HEK293 (cell line): ENCODE results near the gene CDKAL1.

Source experiments
- CTCF ChIA-PET: fragments of 350-600 bp; formaldehyde crosslinking; extraction: SDS; loops from one replicate; lab custom pipeline; 2021; ENCODE audit warnings: antibody characterized with exemption; lab: Yijun Ruan, JAX
- POLR2A ChIA-PET: fragments of 300-600 bp; formaldehyde crosslinking; extraction: SDS; loops from one replicate; lab custom pipeline; 2020; ENCODE audit warnings: antibody characterized with exemption, inconsistent platforms; lab: Yijun Ruan, JAX
- H3K27ac ChIP-seq: fragments of 200-500 bp; sonication (Bioruptor generic); 2 replicates; pipeline ENCODE4 v1.5.1; 2014; ENCODE audit warnings: low read depth, low read length, control low read depth, inconsistent platforms; ENCODE audit errors: extremely low read depth
- H3K36me3 ChIP-seq, 2 experiments: fragments of 200-500 bp in 1 of 2; sonication (Bioruptor generic) in 1 of 2; 1 replicate in 1 of 2; 2 replicates in 1 of 2; pipeline ENCODE4 v1.5.1; 2014 to 2017; ENCODE audit warnings: inconsistent platforms in 2 of 2, low read length in 2 of 2; ENCODE audit not compliant: control insufficient read depth in 2 of 2, insufficient read depth in 1 of 2
- H3K4me1 ChIP-seq: fragments of 200-500 bp; sonication (Bioruptor generic); 2 replicates; pipeline ENCODE4 v1.5.1; 2014; ENCODE audit warnings: mild to moderate bottlenecking, low read length, inconsistent platforms; ENCODE audit not compliant: control insufficient read depth, insufficient read depth
- H3K4me3 ChIP-seq: 2 replicates; pipeline ENCODE4 v1.5.1; 2011; ENCODE audit warnings: low read depth, mild to moderate bottlenecking, control low read depth, low read length, moderate library complexity
- H3K9me3 ChIP-seq: fragments of 200-500 bp; sonication (Bioruptor generic); 2 replicates; pipeline ENCODE4 v1.5.1; 2014; ENCODE audit warnings: low read depth, low read length, inconsistent platforms; ENCODE audit not compliant: control insufficient read depth, insufficient read depth
- BCL6B ChIP-seq: fragments of 450-650 bp; formaldehyde crosslinking; IDR thresholded peaks from 2 replicates; pipeline ENCODE4 v1.5.1; 2017; ENCODE audit warnings: missing biosample characterization, missing genetic modification characterization
- ELK4 ChIP-seq: IDR thresholded peaks from 2 replicates; pipeline ENCODE4 v1.6.1; 2011; ENCODE audit warnings: mild to moderate bottlenecking, low read depth, low read length, borderline replicate concordance
- GFI1B ChIP-seq: fragments of 450-650 bp; formaldehyde crosslinking; IDR thresholded peaks from 2 replicates; pipeline ENCODE4 v1.5.1; 2016; ENCODE audit warnings: missing biosample characterization, missing genetic modification characterization
- KLF8 ChIP-seq: fragments of 450-650 bp; formaldehyde crosslinking; IDR thresholded peaks from 2 replicates; pipeline ENCODE4 v1.5.1; 2016; ENCODE audit warnings: missing biosample characterization, missing genetic modification characterization
- SCRT1 ChIP-seq: fragments of 450-650 bp; formaldehyde crosslinking; IDR thresholded peaks from 2 replicates; pipeline ENCODE4 v1.5.1; 2016; ENCODE audit warnings: missing biosample characterization, missing genetic modification characterization, borderline replicate concordance
- TRIM28 ChIP-seq: IDR thresholded peaks from 2 replicates; pipeline ENCODE4 v1.6.1; 2011; ENCODE audit warnings: low read length, control low read depth, borderline replicate concordance
- ZNF10 ChIP-seq: fragments of 450-650 bp; formaldehyde crosslinking; IDR thresholded peaks from 2 replicates; pipeline ENCODE4 v1.5.1; 2017; ENCODE audit warnings: missing biosample characterization, missing genetic modification characterization
- ZNF155 ChIP-seq: fragments of 450-650 bp; formaldehyde crosslinking; IDR thresholded peaks from 2 replicates; pipeline ENCODE4 v1.5.1; 2016; ENCODE audit warnings: missing biosample characterization, missing genetic modification characterization
- ZNF214 ChIP-seq: fragments of 450-650 bp; formaldehyde crosslinking; IDR thresholded peaks from 2 replicates; pipeline ENCODE4 v1.5.1; 2017; ENCODE audit warnings: missing biosample characterization, mild to moderate bottlenecking, missing genetic modification characterization, borderline replicate concordance
- ZNF274 ChIP-seq, 2 experiments: fragments of 200-500 bp in 1 of 2; fragments of 450-650 bp in 1 of 2; sonication (Bioruptor generic) in 1 of 2; formaldehyde crosslinking in 1 of 2; IDR thresholded peaks; 2 replicates each; pipeline versions ENCODE4 v1.5.1 to v1.6.1; 2014 to 2016; ENCODE audit warnings: borderline replicate concordance in 1 of 2, inconsistent platforms in 1 of 2, low read length in 1 of 2, missing biosample characterization in 1 of 2, missing genetic modification characterization in 1 of 2
- ZNF341 ChIP-seq: fragments of 450-650 bp; formaldehyde crosslinking; IDR thresholded peaks from 2 replicates; pipeline ENCODE4; 2016; ENCODE audit warnings: low read depth, missing biosample characterization, missing genetic modification characterization
- ZNF366 ChIP-seq: fragments of 450-650 bp; formaldehyde crosslinking; conservative IDR thresholded peaks from 2 replicates; pipeline ENCODE4 v1.5.1; 2016; ENCODE audit warnings: missing biosample characterization, missing genetic modification characterization
- ZNF473 ChIP-seq: fragments of 450-650 bp; formaldehyde crosslinking; IDR thresholded peaks from 2 replicates; pipeline ENCODE4 v1.5.1; 2017; ENCODE audit warnings: missing biosample characterization, missing genetic modification characterization
- ZNF48 ChIP-seq: fragments of 450-650 bp; formaldehyde crosslinking; IDR thresholded peaks from 2 replicates; pipeline ENCODE4 v1.5.1; 2016; ENCODE audit warnings: missing biosample characterization, missing genetic modification characterization
- ZNF514 ChIP-seq: fragments of 450-650 bp; formaldehyde crosslinking; IDR thresholded peaks from 2 replicates; pipeline ENCODE4 v1.5.1; 2016; ENCODE audit warnings: missing biosample characterization, missing genetic modification characterization
- ZNF558 ChIP-seq: fragments of 450-650 bp; formaldehyde crosslinking; IDR thresholded peaks from 2 replicates; pipeline ENCODE4 v1.5.1; 2016; ENCODE audit warnings: missing biosample characterization, missing genetic modification characterization
- ZNF600 ChIP-seq: fragments of 450-650 bp; formaldehyde crosslinking; IDR thresholded peaks from 2 replicates; pipeline ENCODE4 v1.5.1; 2016; ENCODE audit warnings: missing biosample characterization, missing genetic modification characterization
- ZNF639 ChIP-seq: fragments of 450-650 bp; formaldehyde crosslinking; IDR thresholded peaks from 2 replicates; pipeline ENCODE4 v1.5.1; 2016; ENCODE audit warnings: missing biosample characterization, missing genetic modification characterization
- ZNF677 ChIP-seq: fragments of 450-650 bp; IDR thresholded peaks from 2 replicates; pipeline ENCODE4 v1.5.0; 2018; ENCODE audit warnings: missing biosample characterization, mild to moderate bottlenecking, missing genetic modification characterization, moderate library complexity
- ZNF777 ChIP-seq: fragments of 450-650 bp; formaldehyde crosslinking; IDR thresholded peaks from 2 replicates; pipeline ENCODE4 v1.5.1; 2017; ENCODE audit warnings: missing biosample characterization, missing genetic modification characterization, borderline replicate concordance
- ZNF791 ChIP-seq: fragments of 450-650 bp; formaldehyde crosslinking; IDR thresholded peaks from 2 replicates; pipeline ENCODE4 v1.5.1; 2016; ENCODE audit warnings: missing biosample characterization, missing genetic modification characterization
- TF ChIP-seq, protein P1 (sequence below): fragments of 450-650 bp; formaldehyde crosslinking; IDR thresholded peaks from 2 replicates; pipeline ENCODE4 v1.5.1; 2017; ENCODE audit warnings: missing biosample characterization, missing genetic modification characterization
- TF ChIP-seq, protein P2 (sequence below): fragments of 450-650 bp; formaldehyde crosslinking; IDR thresholded peaks from 2 replicates; pipeline ENCODE4 v1.5.0; 2017; ENCODE audit warnings: missing biosample characterization, missing genetic modification characterization, borderline replicate concordance

Gene CDKAL1

DNA sequence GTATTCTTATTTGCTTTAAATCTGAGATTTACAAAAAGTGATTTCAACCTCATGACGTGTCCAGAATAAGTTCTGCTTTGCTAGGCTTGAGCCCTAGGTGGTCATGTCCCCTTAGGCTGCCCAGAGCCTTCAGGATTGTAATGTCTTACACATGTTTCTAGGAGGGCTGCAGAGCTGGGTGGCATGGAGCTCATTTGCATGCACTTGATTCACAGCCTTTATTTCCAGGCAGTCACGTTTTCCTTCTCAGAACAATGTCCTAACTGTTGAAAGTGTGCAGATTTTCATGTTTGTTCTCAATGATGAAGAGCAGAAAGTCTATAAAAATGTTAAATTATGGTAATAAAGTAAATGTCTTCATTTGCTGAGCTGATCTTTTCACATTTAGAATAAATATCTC is 610.7 kb downstream of the CDKAL1 start (continued):
- TF ChIP-seq ZNF274 (IDR thresholded peaks at IDR 0.05; ENCODE audit: low read length) (no peak), ZNF274 (tag by site-specific recombination; IDR thresholded peaks at IDR 0.05; ENCODE audit: borderline replicate concordance) (no peak)

DNA sequence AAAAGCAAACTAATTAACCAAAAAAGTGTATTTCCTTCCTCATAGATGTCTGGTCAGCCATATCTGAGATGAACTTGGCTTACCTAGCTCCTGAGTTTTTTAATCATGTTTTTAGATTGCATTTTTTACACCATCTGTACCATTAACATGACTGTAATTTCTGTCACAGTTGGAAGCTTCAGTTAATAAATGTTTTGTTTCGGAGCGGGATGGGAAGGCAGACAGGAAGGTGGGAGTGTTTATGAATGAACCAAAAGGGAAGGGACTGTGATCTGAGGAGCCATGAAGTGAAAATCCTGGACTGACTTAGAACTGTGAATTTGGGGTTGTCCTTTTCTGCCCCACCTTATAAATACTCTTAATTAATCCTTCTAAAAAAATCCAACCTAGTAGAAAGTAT is 613.7 kb downstream of the CDKAL1 start:
- ChIA-PET POLR2A (no interaction called here), CTCF (interaction anchor here (0.6 to 1.2 kb wide), 2 partner anchors 12 to 17 kb away, joined by 3 read pairs; no protein-coding TSS in a partner anchor)
- H3K36me3 ChIP-seq, result no peaks in the 10 kb centered on the region
- no peaks in the 10 kb centered on the region for H3K9me3 ChIP-seq
- no peak overlapping the region for H3K27ac ChIP-seq
- no peak overlapping the region for H3K4me3 ChIP-seq
- TF ChIP-seq ZNF48 (tag by site-specific recombination) (no peak), ZNF10 (tag by site-specific recombination) (no peak), ZNF274 (IDR thresholded peaks at IDR 0.05; ENCODE audit: low read length) (no peak), ZNF274 (tag by site-specific recombination; IDR thresholded peaks at IDR 0.05; ENCODE audit: borderline replicate concordance) (no peak), ZNF600 (no peak), ZNF341 (tag by site-specific recombination) (no peak), ZNF155 (tag by site-specific recombination) (no peak), ZNF558 (tag by site-specific recombination) (no peak), TRIM28 (no peak), ZNF473 (tag by site-specific recombination) (no peak), ZNF777 (no peak), ZNF366 (tag by site-specific recombination) (no peak), SCRT1 (no peak), ZNF514 (tag by site-specific recombination) (no peak), ZNF639 (no peak), BCL6B (tag by site-specific recombination) (no peak)
- TF ChIP-seq, protein P1, sequence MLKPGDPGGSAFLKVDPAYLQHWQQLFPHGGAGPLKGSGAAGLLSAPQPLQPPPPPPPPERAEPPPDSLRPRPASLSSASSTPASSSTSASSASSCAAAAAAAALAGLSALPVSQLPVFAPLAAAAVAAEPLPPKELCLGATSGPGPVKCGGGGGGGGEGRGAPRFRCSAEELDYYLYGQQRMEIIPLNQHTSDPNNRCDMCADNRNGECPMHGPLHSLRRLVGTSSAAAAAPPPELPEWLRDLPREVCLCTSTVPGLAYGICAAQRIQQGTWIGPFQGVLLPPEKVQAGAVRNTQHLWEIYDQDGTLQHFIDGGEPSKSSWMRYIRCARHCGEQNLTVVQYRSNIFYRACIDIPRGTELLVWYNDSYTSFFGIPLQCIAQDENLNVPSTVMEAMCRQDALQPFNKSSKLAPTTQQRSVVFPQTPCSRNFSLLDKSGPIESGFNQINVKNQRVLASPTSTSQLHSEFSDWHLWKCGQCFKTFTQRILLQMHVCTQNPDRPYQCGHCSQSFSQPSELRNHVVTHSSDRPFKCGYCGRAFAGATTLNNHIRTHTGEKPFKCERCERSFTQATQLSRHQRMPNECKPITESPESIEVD, result no peak
- TF ChIP-seq, protein P2, sequence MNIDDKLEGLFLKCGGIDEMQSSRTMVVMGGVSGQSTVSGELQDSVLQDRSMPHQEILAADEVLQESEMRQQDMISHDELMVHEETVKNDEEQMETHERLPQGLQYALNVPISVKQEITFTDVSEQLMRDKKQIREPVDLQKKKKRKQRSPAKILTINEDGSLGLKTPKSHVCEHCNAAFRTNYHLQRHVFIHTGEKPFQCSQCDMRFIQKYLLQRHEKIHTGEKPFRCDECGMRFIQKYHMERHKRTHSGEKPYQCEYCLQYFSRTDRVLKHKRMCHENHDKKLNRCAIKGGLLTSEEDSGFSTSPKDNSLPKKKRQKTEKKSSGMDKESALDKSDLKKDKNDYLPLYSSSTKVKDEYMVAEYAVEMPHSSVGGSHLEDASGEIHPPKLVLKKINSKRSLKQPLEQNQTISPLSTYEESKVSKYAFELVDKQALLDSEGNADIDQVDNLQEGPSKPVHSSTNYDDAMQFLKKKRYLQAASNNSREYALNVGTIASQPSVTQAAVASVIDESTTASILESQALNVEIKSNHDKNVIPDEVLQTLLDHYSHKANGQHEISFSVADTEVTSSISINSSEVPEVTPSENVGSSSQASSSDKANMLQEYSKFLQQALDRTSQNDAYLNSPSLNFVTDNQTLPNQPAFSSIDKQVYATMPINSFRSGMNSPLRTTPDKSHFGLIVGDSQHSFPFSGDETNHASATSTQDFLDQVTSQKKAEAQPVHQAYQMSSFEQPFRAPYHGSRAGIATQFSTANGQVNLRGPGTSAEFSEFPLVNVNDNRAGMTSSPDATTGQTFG (tag by site-specific recombination), result no peak
- H3K4me1 ChIP-seq, result peaks cover 8% of the 10 kb centered on the region; the same call in 1 of the 2 replicates

DNA sequence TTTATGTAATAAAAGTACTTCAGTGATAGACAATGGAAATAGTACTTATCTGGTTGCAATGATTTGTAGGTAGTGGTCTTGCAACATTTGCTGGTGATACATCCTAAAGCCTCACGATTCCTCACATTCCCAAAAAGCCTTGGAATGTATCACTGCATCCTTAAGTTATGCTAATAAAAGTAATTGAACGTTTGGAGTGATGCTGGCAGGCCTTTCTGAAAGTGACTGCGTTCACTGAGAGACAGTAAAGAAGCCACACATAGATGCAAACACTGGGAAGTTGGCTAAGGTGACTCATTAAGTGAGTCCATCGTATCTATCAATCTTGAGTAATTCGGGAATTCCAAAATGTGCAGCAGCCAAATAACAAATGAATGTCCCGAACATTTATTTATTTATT is 615.2 kb downstream of the CDKAL1 start:
- Histone ChIP-seq H3K4me1 (no peaks in the 10 kb centered on the region; the same call in 1 of the 2 replicates), H3K27ac (no peak overlapping the region), H3K9me3 (no peaks in the 10 kb centered on the region), H3K36me3 (no peaks in the 10 kb centered on the region), H3K4me3 (no peak overlapping the region)
- ChIA-PET POLR2A (no interaction called here), CTCF (interaction anchor here (0.7 kb wide), 1 partner anchor 547 kb away, joined by 3 read pairs; no protein-coding TSS in a partner anchor)
- no peak for TF ChIP-seq ELK4
- no peak for TF ChIP-seq ZNF214 (tag by site-specific recombination)
- TF ChIP-seq KLF8 (tag by site-specific recombination), result no peak
- TF ChIP-seq, protein P2 (tag by site-specific recombination), result no peak
- TF ChIP-seq GFI1B, result no peak
- no peak for TF ChIP-seq ZNF677
- TF ChIP-seq ZNF791 (tag by site-specific recombination), result no peak
